ENCODE results near the gene SNX22.

Gene SNX22

GRCh38 chr15:64157599-64158125 is 6.1 kb downstream of the SNX22 start:
- no peak for DNase-seq

DNA sequence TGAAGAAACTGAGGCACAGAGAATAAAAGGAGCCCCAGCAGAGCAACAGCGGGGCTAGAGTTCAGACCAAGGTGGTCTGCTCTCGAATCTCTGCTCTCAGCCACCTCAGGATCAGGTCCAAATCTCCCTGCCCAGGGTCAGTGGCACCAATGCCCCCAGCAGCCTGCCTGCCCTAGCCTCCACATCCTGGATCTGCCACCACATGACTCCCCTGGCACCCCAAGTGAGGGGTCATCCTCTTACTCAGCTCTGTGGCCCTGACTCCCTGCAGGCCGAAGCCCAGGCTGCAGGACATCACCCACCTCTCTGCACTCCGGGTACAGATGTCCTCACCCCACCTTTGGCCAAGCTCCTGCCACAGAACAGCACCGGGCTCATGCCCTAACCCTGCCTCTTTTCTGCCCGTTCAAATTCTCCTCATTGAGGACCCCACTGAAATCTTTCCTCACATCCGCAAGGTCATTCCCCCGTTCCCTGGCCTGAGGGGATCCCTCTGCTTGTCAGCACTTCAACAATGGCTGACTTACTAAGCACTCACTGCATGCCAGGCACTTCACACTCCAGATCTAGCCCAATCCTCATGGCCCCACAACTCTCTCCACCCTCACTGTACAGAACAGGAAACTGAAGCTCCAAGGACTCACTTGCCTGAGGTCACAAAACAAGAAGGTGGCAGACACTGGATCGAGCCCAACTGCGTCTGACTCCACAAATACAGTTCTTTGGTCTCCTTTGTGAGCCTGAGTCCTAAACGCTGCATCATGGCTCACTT is 7.0 kb downstream of the SNX22 start:
- no peak for DNase-seq

DNA sequence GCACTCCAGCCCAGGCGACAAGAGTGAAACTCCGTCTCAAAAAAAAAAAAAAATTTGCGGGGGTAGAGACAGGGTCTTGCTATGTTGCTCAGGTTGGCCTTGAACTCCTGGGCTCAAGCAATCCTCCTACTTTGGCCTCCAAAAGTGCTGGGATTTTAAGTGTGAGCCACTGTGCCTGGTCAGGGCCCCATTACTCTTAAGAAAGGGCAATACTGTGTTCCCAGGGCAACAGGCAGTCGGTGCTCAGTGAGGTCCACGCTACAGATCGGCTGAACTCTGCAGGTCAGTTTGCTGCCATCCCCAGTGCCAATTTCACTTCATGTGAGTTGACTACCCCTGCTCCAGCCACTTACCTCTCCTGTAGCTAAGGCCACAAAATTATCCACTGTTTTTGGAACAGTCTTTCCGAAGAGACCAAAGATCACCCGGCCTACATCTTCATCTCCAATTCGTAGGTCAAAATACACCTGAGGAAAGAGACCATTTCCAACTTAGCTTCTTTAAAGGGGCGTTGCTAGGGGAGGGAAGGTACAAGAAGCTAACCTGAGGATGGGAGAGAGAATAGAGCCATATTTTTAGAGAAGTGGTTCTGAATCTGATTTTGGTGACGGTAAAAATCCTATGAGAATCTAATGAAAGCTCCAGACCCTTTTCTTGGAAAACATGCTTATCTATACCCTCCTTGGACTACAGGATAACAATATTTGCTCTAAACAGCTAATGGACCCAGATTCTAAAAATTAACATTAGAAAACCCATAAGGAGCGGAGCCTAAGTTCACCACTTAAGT is 10.4 kb downstream of the SNX22 start:
- DNase-seq: no peak

DNA sequence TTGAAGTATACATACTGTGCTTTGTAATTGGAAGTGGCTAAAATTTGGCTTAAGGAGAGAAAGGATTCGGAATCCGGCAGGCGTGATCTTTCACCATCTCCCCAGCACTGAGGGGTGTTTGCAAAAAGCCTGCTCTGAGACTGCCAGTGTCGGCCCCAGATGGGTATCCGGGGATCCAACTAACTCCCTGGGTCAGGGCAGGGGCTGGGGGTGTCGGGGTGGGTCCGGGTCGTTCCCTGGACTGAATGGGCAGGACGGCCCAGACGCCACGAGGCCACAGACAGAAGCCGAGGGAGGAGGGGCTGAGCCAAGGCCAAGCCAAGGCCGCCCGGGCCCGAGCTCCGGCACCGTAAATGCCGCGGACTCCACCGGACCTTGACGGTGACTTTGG is 10.9 kb downstream of the SNX22 start:
- no peak for DNase-seq

DNA sequence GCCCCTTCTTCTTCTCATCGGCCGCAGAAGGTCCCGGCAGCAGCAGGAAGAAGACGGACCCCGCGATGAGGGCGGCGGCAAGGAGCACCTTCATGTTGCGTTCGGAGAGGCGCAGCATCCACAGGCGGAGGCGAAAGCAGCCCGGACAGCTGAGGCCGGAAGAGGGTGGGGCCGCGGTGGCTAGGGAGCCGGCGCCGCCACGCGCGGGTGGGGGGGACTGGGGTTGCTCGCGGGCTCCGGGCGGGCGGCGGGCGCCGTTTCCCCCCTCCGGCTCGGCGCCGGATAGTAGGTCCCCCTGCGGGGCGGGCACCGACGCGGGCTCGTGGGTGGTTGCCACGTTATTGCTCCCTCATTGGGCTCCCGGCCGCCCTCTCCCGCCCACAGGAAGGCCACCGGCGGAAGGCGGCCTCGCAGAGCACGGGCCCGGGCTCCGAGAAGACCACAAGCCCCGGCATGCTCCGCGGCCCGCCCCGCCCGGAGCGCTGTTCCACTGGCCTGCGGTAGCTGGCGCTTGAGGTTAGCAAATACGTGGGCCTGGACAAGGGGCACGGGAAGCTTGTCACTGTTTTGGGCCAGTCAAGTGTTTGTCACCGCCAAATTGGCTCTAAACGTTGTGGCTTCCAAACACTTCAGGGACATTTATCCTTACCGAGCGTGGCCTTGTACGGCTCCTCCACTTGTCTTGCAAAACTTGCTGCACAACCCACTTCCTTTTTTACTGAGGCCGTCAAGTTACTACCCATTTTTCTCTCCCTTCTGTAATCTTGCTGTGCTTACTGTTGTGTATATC is 11.5 kb downstream of the SNX22 start, which contains the start of gene PPIB:
Gene PPIB, minus strand, starts transcription at position 154 of the 790 bp plus-strand sequence. Its CDS starts 36 bp downstream, at position 118.
- peak; percentile 98 for DNase-seq

GRCh38 chr15:64163659-64164362 is 12.3 kb downstream of the SNX22 start:
- DNase-seq: peak; percentile 21

DNA sequence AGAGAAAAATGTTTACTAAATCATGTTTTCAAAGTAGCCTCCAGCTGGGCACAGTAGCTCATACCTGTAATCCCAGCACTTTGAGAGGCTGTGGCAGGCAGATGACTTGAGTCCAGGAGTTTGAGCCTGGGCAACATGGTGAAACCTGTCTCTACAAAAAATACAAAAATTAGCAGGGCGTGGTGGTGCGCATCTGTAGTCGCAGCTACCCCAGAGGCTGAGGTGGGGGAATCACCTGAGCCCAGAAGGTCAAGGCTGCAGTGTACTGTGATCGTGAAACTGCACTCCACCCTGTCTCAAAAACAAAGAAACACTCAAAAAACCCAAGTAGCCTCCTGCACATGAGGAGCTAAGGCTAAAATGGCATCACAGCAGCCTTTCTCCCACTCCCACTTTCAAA is 12.9 kb downstream of the SNX22 start:
- no peak for DNase-seq

GRCh38 chr15:64166102-64166890 is 14.8 kb downstream of the SNX22 start:
- DNase-seq: no peak

DNA sequence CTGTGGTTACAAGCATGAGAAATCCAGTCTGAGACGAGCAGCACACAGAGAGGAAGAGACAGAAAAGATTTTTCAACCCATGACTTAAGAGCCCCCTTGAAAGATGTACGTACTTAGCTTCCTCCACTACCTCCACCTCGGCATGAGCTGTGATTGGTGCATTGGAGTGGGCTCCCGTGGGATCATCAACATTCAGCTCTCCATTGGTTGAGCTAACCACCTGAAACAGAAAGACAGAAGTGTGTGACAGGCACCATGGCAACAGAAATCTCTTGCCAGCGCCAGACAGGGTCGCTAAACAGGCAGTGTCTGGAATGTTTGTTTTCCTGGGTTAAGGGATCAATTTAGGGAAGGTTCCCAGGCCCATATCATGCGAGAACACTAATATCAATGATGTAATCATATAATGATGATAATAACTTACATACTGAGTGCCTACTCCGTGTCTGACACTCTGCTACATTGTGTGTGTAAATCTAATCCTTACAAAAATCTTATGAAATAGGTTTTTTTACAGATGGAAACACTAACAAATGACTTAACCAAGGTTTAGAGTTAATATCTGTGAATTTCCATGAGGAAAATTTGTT is 28.8 kb downstream of the SNX22 start:
- no peak for DNase-seq

DNA sequence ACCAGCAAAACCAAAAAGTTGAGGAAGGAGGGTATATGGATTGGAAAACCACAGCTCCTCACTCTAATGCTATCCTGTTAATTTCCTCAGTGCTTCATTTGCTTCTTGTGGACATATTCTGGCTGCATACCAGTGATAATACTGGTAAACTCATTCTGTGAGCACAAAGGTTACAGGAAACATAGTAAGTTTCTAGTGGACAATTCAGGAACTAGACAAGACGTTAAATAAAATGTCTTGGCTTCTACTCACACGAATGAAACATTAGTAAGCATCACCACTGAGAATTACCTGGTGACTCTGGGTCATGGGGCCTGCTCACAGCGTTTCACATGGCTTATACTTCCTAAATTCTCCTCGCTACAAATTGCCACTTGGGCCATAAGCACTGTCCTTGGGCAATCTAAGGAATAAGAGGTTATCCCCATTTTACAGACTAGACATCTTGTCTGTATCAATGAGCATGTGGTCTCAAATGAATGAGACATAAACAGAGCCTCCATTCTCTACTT is 31.4 kb downstream of the SNX22 start:
- no peak for DNase-seq

GRCh38 chr15:64185146-64185911 is 33.8 kb downstream of the SNX22 start:
- no peak for DNase-seq

- DNase-seq: peak; percentile 44
Observed at GRCh38 chr15:64187396-64188191, 36.1 kb downstream of the SNX22 start.

GRCh38 chr15:64191971-64192830 is 40.7 kb downstream of the SNX22 start:
- no peak for DNase-seq

DNA sequence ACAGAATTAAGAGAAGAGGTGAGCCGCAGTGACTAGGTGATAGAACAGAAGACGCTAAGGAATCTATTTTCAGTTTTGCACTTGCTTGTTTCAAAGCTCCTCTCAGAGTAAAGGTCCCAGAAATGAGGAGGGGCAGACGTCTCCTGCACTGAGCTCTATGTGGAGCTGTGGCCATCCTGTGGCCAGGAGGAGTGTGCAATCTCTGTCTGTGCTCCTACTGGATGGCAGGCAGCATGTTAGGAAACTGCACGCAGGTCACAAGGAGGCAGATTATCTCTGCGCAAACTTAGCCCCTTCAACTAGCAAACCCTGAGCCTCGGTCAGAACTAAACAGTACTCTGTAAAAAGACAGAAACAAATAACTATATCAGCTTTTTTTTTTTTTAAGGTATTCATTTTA is 42.4 kb downstream of the SNX22 start:
- DNase-seq: no peak

- DNase-seq: peak; percentile 32
Observed at GRCh38 chr15:64197425-64197824, 45.9 kb downstream of the SNX22 start.

GRCh38 chr15:64205202-64205601 is 53.7 kb downstream of the SNX22 start:
- DNase-seq: no peak
